ENCODE results near the gene PCNX2.

PCNX2 gene

GRCh38 chr1:232980986-232981560 lies 314.5 kb downstream of the PCNX2 start:
- Histone ChIP-seq H3K27ac (no peak overlapping the region), H4K20me1 (no peaks in the 10 kb centered on the region), H3K4me1 (peaks cover 15% of the 10 kb centered on the region), H3K4me3 (no peak overlapping the region), H3K4me2 (no peak overlapping the region), H3K9ac (no peak overlapping the region), H3K36me3 (peaks cover 49% of the 10 kb centered on the region), H3K27me3 (no peaks in the 10 kb centered on the region), H3K9me3 (no peaks in the 10 kb centered on the region)
- no peak for TF ChIP-seq Cebpa-rat (IDR thresholded peaks at IDR 0.05)

DNA sequence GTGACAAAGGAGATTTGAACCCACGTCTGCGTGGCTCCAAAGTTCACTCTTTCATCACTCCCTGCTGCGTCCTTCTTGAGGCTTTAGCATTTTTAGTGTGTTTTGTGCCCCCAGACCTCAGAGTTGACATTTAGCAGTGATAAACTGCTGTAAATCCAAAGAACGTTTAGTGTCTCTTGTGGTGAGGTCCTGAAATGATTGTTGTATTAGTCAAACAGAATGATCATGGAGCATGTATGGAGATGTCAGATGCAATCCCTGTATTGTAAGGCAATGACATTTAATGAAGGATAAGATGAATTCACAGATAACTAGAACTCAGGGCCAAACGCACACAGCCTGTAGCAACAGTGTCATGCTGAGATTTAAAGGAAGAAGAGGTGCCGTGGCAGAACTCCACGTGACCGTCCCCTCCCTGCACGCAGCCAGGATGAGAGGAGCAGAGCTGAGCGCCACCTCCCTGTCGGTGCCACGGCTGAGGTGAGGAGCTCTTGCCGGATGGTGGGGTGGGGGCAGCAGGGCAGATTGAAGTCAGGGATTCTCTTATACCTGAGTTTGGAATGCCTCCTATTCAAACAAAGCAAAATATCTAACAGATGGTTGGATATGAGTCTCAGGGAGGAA lies 315.1 kb downstream of the PCNX2 start:
- Histone ChIP-seq H3K4me2 (no peak overlapping the region), H3K9me3 (no peaks in the 10 kb centered on the region), H4K20me1 (no peaks in the 10 kb centered on the region), H3K9ac (no peak overlapping the region), H3K36me3 (peaks cover 53% of the 10 kb centered on the region), H3K27ac (no peak overlapping the region), H3K27me3 (no peaks in the 10 kb centered on the region), H3K4me1 (peaks cover 15% of the 10 kb centered on the region), H3K4me3 (no peak overlapping the region)
- TF ChIP-seq Cebpa-rat (IDR thresholded peaks at IDR 0.05) = no peak

GRCh38 chr1:232979558-232979957 lies 316.0 kb downstream of the PCNX2 start:
- no peak overlapping the region for H3K27ac ChIP-seq
- peaks cover 62% of the 10 kb centered on the region for H3K36me3 ChIP-seq
- no peaks in the 10 kb centered on the region for H3K9me3 ChIP-seq
- H3K9ac ChIP-seq = no peak overlapping the region
- H3K4me1 ChIP-seq = peaks cover 15% of the 10 kb centered on the region
- H3K4me2 ChIP-seq = no peak overlapping the region
- no peaks in the 10 kb centered on the region for H4K20me1 ChIP-seq
- no peaks in the 10 kb centered on the region for H3K27me3 ChIP-seq
- no peak for TF ChIP-seq Cebpa-rat (IDR thresholded peaks at IDR 0.05)
- H3K4me3 ChIP-seq = no peak overlapping the region

DNA sequence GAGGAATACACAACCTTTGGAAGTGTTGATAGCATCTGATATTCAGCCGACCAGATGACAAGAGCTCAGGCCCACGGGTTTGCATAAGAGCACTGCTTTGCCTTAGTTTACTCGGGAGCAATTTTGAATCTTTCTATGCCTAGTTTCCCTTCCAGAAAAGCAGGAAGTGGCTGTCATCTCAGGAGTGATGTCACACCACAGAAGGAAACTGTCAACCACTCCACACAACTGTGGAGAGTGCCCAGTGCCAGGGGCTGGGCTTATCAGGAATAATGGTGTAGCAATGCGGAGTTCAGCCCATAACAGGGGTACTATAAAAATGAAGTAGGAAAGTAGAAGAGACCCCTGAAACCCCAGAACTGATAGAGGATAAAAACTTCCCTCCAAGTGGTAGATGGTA lies 316.7 kb downstream of the PCNX2 start:
- H3K27ac ChIP-seq = no peak overlapping the region
- peaks cover 64% of the 10 kb centered on the region for H3K36me3 ChIP-seq
- no peaks in the 10 kb centered on the region for H3K27me3 ChIP-seq
- no peak for TF ChIP-seq Cebpa-rat (IDR thresholded peaks at IDR 0.05)
- H3K9ac ChIP-seq = no peak overlapping the region
- no peak overlapping the region for H3K4me2 ChIP-seq
- no peaks in the 10 kb centered on the region for H4K20me1 ChIP-seq
- peaks cover 4% of the 10 kb centered on the region for H3K9me3 ChIP-seq
- no peak overlapping the region for H3K4me3 ChIP-seq
- peaks cover 15% of the 10 kb centered on the region for H3K4me1 ChIP-seq

DNA sequence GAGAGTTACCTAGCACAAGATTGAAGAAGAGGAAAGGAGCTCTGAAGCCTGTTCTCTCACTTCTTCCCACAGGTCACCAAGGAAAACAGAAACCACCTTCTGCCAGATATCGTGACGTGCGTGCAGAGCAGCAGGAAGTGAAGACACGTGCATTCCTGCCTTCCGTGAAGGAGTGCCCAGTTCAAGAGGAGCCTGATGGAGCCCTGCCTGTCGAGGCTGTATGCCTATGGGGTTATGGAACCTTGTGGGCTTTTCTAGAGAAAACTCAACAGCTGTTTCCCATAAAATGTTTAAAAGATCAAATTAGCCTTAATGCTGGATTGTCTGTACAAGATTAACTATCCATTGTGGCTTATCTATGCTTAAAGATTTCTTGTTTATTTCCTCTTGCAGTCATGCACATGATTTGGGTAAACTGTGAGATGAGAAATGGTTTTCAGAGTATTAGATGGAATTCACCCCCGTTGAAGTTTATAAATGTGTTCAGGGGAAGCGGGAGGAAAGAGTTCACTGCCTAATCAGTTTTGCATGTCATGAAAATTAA lies 317.4 kb downstream of the PCNX2 start:
- no peaks in the 10 kb centered on the region for H3K27me3 ChIP-seq
- H4K20me1 ChIP-seq = no peaks in the 10 kb centered on the region
- 0 out of 2 replicates have a peak overlapping the region, but pooled peaks have one; percentile 18 for H3K27ac ChIP-seq
- H3K4me3 ChIP-seq = no peak overlapping the region
- no peak overlapping the region for H3K9ac ChIP-seq
- peaks cover 71% of the 10 kb centered on the region for H3K36me3 ChIP-seq
- no peak overlapping the region for H3K4me2 ChIP-seq
- H3K4me1 ChIP-seq = peaks cover 15% of the 10 kb centered on the region
- TF ChIP-seq Cebpa-rat (IDR thresholded peaks at IDR 0.05) = no peak
- H3K9me3 ChIP-seq = peaks cover 11% of the 10 kb centered on the region

GRCh38 chr1:232974971-232975370 lies 320.6 kb downstream of the PCNX2 start:
- no peaks in the 10 kb centered on the region for H3K27me3 ChIP-seq
- H3K9me3 ChIP-seq = peaks cover 25% of the 10 kb centered on the region
- no peaks in the 10 kb centered on the region for H4K20me1 ChIP-seq
- H3K9ac ChIP-seq = no peak overlapping the region
- peaks cover 95% of the 10 kb centered on the region for H3K36me3 ChIP-seq
- peaks cover 15% of the 10 kb centered on the region for H3K4me1 ChIP-seq
- H3K4me3 ChIP-seq = no peak overlapping the region
- H3K4me2 ChIP-seq = no peak overlapping the region
- H3K27ac ChIP-seq = no peak overlapping the region
- TF ChIP-seq Cebpa-rat (IDR thresholded peaks at IDR 0.05) = no peak

DNA sequence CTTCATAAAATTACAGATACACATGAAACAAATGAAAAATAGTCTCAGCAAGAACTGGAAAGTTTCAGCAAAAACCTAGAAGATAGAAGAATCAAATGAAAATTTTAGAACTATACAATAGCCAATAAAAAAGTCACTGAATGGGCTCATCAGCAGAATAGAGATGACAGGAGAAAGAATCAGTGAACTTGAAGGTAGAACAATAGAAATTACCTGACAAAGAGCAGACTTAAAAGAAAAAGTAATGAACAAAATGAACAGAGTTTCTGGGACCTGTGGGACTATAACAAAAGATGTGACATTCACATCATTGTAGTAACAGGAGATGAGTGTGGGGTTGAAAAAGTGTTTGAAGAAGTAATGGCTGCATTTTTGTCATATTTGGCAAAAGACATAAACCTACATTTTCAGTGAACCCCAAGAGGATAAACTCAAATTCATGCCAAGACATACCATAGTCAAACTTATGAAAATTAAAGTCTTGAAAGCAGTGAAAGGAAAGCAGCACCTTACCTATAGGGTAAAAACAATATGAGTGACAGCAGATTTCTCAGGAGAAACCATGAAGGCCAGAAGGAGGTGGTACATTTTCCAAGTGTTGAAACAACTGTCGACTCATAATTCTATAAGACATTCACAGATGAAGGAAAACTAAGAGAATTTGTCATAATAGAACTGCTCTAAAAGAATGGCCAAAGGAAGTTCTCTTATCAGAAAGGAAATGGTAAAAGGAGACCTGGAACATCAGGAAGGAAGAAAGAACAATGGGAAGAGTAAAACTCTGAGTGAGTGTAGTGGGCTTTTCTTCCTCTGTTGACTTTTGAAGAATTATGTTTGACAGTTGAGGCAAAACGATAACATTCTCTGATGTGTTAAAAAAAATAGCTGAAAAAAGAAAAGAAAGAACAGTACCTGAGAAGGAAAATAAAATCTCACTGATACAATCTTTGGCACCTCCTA lies 321.6 kb downstream of the PCNX2 start:
- Histone ChIP-seq H3K36me3 (peaks cover 98% of the 10 kb centered on the region), H3K27me3 (no peaks in the 10 kb centered on the region), H4K20me1 (no peaks in the 10 kb centered on the region), H3K4me3 (no peak overlapping the region), H3K9ac (no peak overlapping the region), H3K9me3 (peaks cover 25% of the 10 kb centered on the region), H3K27ac (no peak overlapping the region), H3K4me2 (no peak overlapping the region), H3K4me1 (peaks cover 16% of the 10 kb centered on the region)
- TF ChIP-seq Cebpa-rat (IDR thresholded peaks at IDR 0.05) = no peak

GRCh38 chr1:232970508-232970907 lies 325.0 kb downstream of the PCNX2 start:
- H3K4me3 ChIP-seq = no peak overlapping the region
- H3K27ac ChIP-seq = no peak overlapping the region
- H3K9ac ChIP-seq = no peak overlapping the region
- peaks cover 94% of the 10 kb centered on the region for H3K36me3 ChIP-seq
- H3K4me2 ChIP-seq = no peak overlapping the region
- H3K27me3 ChIP-seq = no peaks in the 10 kb centered on the region
- H3K4me1 ChIP-seq = peaks cover 12% of the 10 kb centered on the region
- no peak for TF ChIP-seq Cebpa-rat (IDR thresholded peaks at IDR 0.05)
- peaks cover 25% of the 10 kb centered on the region for H3K9me3 ChIP-seq
- no peaks in the 10 kb centered on the region for H4K20me1 ChIP-seq

DNA sequence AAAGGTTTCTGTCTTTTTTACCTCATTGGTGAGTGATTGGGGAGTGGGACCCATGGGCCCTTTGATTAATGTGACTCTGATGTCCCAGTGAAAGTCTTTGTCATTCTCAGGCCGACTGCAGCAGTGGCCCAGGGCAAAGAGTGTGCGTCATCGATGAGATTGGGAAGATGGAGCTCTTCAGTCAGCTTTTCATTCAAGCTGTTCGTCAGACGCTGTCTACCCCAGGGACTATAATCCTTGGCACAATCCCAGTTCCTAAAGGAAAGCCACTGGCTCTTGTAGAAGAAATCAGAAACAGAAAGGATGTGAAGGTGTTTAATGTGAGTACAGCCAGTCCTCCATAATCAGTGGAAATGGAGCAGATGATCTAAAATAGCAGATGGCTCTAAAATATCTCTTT lies 325.7 kb downstream of the PCNX2 start:
- Histone ChIP-seq H3K4me3 (no peak overlapping the region), H3K27me3 (no peaks in the 10 kb centered on the region), H3K9me3 (peaks cover 25% of the 10 kb centered on the region), H3K9ac (no peak overlapping the region), H3K4me1 (peaks cover 20% of the 10 kb centered on the region), H4K20me1 (no peaks in the 10 kb centered on the region), H3K27ac (no peak overlapping the region), H3K36me3 (peaks cover 93% of the 10 kb centered on the region), H3K4me2 (no peak overlapping the region)
- no peak for TF ChIP-seq Cebpa-rat (IDR thresholded peaks at IDR 0.05)
